ENCODE data around the gene ARG2.

- TF ChIP-seq CTCF (conservative IDR thresholded peaks at IDR 0.05), result no peak
- no peak for TF ChIP-seq ZFX (IDR thresholded peaks at IDR 0.05)
Measured at GRCh38 chr14:67574156-67574555, 45.6 kb upstream of the ARG2 start.
